Measurements from ENCODE around the gene RNPEPL1.

Gene RNPEPL1

GRCh38 chr2:240577281-240578109, 9.2 kb downstream of the RNPEPL1 start:
- no peak for DNase-seq

GRCh38 chr2:240578110-240578450, 9.8 kb downstream of the RNPEPL1 start:
- no peak for DNase-seq

GRCh38 chr2:240578488-240578887, 10.2 kb downstream of the RNPEPL1 start:
- DNase-seq, result no peak

- DNase-seq, result no peak
Measured at GRCh38 chr2:240579071-240579762, 10.9 kb downstream of the RNPEPL1 start.

GRCh38 chr2:240579771-240580614, 11.7 kb downstream of the RNPEPL1 start:
- peak; percentile 24 for DNase-seq

- DNase-seq, result no peak
Measured at GRCh38 chr2:240581811-240582210, 13.5 kb downstream of the RNPEPL1 start.

- no peak for DNase-seq
Measured at GRCh38 chr2:240582781-240583180, 14.5 kb downstream of the RNPEPL1 start.

- no peak for DNase-seq
Measured at GRCh38 chr2:240583774-240584173, 15.5 kb downstream of the RNPEPL1 start.

- DNase-seq, result peak; percentile 50
Measured at GRCh38 chr2:240584486-240585031, 16.3 kb downstream of the RNPEPL1 start.

- DNase-seq, result no peak
Measured at GRCh38 chr2:240585101-240585500, 16.8 kb downstream of the RNPEPL1 start.

- no peak for DNase-seq
Measured at GRCh38 chr2:240585681-240586197, 17.5 kb downstream of the RNPEPL1 start.

GRCh38 chr2:240586198-240586918, 18.1 kb downstream of the RNPEPL1 start, which contains the start of gene CAPN10:
Gene CAPN10, plus strand, starts transcription at chr2:240586734. Its CDS starts 178 bp downstream, at chr2:240586912.
- DNase-seq, result peak; percentile 94

GRCh38 chr2:240586919-240587800, 18.9 kb downstream of the RNPEPL1 start:
- DNase-seq, result no peak

GRCh38 chr2:240588006-240588655, 19.8 kb downstream of the RNPEPL1 start:
- DNase-seq, result no peak

- no peak for DNase-seq
Measured at GRCh38 chr2:240588669-240589068, 20.4 kb downstream of the RNPEPL1 start.

- no peak for DNase-seq
Measured at GRCh38 chr2:240589375-240589774, 21.1 kb downstream of the RNPEPL1 start.

GRCh38 chr2:240589850-240590525, 21.7 kb downstream of the RNPEPL1 start:
- no peak for DNase-seq

- DNase-seq, result no peak
Measured at GRCh38 chr2:240590681-240591111, 22.4 kb downstream of the RNPEPL1 start.

- peak; percentile 55 for DNase-seq
Measured at GRCh38 chr2:240591226-240591625, 22.9 kb downstream of the RNPEPL1 start.
